ENCODE results near the gene MESD.

Gene MESD

DNA sequence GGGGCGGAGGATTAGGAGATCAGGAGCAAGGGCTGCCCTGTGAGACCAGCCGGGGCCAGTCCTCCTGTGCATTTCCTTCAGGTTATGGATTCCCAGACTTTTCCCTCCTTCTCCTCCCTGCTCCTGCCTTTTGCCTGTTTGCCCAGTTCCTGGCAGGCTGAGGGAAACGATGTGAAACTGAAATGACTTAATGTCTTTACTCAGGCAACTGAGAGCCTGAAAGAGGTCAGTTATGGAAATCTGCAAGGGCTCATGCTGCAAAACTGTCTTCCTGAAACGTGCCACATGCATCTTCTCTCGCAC lies 57.2 kb downstream of the MESD start:
- no peak for DNase-seq

DNA sequence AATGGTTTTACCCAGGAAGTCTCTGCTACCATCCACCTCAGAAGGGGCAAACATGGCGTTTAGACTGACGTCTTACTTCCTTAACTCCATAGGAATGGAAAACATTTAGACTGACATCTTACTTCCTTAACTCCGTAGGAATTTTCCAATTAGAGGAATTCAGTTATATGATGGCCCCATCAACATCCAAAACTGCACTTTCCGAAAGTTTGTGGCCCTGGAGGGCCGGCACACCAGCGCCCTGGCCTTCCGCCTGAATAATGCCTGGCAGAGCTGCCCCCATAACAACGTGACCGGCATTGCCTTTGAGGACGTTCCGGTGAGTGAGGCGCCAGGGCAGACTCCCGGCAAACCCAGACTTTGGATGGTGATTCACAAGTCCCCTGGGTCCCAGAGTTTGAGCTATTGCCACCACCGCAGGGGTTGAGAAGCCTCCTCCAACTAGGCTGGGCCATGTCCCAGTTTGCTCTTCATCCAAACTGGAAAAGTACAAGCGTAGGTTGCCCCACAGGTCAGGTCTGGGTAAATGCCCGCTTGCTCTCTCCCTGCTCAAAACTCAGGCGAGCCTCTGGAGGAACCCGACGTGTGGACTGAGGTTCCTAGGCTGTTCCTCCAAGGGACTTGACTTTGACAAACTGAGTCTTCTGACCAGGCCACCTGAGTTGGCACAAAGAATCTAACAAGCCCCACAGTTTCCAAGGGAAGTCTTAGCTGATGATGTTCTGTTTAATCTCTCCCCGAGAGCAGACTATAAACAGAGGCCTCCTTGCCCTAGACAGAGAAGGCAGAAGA lies 57.7 kb downstream of the MESD start:
- no peak for DNase-seq

DNA sequence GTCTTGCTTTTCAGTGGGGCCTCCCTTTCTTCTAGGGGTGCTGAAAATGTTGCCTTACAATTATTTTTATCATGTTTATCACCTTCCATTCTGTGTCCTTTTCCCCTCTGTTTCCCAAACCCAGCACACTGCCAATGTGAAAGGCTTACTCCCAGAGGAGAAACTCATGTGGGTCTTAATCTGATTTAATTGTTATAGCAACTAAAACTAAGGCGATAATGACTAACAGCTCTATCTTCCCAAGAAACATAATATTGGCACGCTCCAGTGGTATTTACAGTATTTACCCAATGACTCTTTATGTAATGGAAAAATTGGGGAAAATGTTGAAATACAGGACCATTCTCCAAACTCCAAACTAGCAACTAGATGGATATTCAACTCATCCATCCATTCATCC lies 58.4 kb downstream of the MESD start:
- DNase-seq: no peak

DNA sequence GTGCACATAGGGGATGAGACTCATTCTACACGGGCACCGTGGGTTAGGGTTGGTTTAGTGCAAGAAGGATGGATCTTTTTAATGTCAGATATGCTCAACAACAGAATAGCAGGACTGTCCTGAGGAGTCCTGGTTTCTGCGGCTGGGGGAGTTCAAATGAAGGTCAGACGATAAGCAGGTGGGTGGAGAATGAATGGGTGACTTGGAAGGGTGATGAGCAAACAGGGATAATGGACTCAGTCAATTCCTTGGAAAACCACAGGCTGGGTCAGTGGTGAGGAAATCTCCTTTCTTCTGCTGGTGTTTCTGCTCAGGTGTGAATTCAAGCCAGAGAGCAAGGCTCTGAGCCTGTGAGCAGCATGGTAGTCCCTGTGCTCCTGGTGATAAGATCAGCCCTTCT lies 59.9 kb downstream of the MESD start:
- no peak for DNase-seq

DNA sequence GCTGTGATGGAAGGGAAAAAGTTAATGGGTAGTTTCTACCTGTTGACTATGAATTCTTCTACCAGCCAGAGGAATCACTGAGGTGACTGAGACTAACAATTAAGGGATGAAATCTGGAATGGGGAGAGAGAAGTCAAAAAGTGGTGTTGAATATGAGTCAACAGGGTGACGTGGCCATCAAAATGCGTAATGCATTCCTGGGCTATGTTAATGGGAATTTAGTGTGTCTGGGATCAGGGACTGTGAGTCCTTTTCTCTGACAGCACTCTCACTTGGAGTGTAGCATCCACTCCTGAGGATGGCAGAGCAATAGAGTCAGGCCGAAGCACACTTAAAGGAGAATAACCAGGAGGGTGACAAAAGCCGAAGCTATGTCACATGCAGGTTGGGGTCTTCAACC lies 60.4 kb downstream of the MESD start:
- no peak for DNase-seq

DNA sequence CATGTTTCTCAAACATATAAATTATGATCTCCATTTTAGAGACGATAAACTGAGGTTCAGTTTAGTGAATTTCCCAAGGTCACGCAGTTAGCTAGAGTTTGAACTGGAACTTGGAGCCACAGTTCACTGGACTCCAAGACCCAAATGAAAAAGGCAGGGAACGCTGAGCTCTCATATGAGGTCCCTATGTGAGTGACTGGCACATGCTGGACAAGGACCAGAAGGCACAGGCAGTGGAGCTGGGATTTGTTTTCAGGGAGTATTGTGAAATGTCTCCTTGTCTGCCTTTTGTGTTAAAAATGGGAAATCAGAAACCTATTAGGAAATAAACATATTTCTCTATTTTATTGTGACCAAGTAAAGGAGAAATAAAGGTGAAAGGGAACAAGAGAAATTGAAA lies 63.5 kb downstream of the MESD start:
- no peak for DNase-seq

DNA sequence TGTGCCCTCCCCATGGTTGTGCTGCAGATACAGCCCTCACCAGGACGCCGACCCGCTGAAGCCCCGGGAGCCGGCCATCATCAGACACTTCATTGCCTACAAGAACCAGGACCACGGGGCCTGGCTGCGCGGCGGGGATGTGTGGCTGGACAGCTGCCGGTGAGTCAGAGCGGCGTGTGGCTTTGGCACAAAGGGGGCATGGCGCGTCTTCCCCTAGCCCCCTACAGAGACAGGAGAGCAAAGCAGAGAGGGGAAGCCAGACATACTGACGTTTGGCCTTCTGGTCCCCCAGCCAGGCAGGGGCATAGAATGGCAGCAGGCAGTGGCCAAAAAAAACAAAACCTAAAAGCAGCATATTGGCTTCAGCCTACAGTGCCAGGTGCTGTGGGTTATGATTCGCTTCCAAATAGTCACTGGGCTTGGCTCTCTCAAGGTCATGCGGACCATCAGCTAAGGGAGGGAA lies 64.0 kb downstream of the MESD start:
- DNase-seq: no peak

DNA sequence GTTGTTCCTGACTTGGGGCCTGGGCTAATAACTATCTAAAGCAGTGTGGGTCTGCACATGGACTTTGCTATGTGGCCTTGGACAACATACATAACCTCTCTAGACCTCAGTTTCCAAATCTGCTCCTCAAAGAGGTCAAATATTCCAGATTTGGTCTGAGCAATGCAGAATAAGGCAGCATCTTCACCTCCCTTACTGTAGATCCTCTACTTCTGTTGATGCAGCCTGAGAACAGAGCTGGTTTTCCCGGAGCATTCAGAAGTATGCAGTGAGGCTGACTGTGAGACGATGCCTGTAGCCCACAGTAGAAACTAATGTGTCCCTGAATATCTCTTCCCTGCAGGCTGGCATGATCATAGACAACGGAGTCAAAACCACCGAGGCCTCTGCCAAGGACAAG lies 65.3 kb downstream of the MESD start:
- DNase-seq: no peak

DNA sequence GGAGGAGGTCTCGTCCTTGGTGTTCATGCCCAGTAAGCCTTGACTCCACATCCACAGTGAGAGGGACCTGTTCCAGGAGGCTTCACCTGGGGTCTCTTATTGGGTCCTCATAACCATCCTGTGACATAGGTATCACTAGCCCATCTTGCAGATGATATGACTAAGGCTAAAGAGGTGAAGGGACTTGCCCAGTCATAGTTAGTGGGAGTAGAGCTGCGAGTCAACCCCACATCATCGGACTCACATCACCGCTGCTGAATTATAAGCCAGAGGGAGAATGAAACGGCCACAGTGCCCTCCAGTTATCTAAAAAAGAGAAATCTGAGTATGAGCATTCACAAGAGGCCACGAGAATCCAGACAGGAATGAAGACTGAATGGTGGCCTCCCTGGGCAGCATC lies 66.0 kb downstream of the MESD start:
- DNase-seq: no peak

DNA sequence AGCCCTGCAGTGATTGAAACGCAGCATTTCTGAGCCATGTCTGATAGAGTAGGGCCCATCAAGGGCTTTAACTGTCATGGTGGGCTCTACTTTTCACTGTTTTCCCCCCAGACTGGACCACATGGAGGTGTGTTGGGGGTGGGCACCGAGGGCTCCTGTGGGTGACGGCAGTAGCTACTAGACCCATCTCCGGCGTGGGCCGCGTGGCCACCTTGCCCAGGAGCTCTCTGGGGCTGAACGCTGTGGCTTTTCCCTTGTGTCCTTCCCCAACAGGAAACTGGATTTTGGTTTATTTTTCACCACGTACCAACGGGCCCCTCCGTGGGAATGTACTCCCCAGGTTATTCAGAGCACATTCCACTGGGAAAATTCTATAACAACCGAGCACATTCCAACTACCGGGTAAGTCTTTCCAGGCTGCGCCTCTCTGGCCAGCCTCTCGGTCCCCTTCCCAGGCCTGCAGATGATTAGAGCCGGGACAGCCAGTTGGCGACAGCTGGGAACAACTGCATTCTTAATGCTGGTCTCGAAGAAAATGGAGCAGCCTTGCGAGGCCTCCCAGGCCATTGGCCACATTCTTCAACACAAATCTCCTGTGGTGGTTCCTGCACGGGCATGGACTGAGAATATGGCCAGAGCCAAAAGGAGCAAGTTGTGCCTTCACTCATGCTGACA lies 67.7 kb downstream of the MESD start:
- DNase-seq: no peak

DNA sequence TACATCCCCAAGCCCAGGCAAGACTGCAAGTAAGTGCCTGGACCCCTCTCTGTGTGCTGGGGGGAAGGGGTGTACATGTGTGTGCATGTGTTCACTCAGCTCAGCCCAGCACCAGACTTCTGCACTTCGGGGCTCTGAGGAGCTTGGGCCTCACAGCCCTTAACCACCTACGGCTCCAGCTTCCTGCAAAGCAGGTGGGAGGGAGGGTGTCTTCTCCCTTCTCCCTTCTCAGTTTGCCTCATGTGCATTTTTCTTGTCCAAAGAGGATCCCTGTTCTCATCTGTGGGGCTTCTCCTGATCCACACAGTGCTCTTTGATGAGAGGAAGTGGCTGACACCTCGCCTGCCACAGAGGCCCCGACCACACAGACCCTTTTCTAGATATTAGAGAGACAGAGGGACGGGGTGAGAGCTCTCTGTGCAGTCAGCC lies 69.3 kb downstream of the MESD start:
- no peak for DNase-seq

DNA sequence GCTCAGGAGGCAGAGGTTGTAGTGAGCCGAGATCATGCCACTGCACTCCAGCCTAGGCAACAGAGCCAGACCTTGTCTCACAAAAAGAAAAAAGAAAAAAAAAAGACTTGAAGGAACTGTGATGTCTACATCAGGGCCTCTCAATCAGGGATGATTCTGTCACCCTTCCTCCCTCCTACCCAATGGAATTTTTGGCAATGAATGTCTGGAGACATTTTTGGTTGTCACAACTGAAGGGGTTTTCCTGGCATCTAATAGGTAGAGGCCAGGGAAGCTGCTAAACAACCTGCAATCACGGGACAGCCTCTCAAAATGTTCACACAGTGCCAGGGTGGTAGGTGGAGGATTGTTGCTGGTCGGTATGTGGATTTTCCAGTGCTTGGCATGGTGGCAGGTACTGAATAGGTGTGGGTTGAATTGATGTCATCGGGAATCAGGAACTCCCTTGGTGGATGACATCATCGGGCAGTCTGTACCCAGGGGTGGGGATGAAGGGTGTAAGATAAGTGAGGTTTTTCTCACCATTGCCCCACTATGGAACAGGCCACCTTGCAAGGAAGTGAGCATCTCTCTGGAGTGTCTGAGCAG lies 71.3 kb downstream of the MESD start:
- no peak for DNase-seq

DNA sequence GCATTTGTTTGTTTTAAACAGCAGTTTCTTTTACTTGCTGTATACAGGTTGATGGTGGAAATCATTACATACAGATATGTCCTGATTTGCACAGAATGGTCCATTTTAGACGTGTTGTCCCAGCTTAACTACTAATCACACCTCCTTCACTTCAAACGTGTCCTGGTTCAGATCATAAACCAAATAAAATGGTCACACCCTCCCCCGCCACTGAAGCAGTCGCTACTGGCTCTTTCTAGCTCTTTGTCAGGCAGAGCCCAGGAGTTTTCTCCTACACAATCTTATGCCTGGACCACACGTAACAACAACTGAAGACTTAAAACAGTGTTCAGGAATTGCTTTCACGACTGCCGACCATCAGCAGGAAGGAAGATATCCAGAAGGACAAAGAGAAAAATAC lies 73.6 kb downstream of the MESD start:
- DNase-seq: no peak

DNA sequence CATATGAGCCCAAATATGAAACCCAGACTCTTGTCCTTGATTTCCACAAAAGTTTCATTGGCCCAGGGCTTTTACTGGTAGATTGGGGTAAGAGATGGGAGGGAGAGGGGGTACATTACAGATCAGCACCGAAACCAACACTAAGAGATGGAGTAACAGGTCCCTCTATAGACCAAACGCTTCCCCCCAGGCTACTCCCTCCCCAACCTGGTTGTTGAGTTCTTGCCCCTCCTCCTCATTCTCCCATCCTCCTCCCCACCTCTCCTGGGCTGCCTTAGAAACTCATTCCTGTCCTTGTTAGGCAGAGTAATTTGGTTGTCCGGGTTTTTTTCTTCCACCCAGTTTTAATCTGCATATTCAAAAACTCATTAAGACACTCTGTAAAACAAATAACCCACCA lies 74.1 kb downstream of the MESD start:
- no peak for DNase-seq

DNA sequence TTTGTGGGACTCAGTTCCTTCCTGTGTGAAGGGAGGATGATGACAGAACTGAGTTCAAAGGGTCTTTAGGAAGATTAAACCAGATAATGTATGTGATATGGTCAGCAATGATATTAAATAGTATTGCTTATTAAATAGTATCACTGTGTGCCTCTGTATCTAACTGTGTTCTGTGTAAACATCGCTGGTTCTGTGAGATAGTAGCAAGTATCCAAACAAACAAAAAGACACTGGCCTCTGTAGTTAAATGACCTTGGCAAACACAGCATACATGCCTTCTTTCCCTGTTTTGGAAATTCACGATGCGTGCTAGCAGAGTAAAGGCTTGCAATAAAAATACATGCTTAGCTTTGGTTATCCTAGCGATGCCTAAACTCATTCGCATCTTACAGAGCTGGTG lies 76.1 kb downstream of the MESD start:
- no peak for DNase-seq

DNA sequence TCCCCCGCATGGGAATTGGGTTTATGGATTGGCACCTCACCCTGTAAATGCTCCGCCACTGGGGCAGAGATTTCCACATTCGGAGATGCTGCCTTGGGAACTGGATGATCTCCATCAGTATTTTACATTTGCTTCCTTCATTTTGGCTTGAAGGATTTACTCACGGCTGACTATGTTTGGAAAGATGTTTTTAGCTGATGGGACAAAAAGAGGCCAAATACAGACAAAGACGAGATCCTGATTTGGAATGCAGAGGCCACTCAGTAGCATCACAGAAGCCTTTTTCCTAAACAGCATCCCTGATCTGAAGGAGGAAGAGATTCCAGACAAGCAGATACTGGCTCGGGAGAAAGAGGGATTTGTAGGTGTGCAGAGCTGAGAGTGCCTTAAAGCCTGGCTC lies 76.9 kb downstream of the MESD start:
- no peak for DNase-seq

DNA sequence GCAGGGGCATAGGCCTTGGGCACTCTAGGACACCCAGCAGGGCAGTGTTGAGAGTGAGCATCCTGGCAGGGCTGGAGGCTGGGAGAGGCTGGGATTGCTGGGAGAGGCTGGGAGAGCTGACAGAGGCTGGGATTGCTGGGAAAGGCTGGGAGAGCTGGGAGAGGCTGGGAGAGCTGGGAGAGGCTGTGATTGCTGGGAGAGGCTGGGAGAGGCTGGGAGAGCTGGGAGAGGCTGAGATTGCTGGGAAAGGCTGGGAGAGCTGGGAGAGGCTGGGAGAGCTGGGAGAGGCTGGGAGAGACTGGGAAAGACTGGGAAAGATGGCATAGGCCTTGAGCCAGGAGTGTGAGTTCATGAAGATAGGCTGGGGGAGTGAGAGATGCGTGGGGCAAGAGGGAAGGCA lies 77.8 kb downstream of the MESD start:
- DNase-seq: no peak

DNA sequence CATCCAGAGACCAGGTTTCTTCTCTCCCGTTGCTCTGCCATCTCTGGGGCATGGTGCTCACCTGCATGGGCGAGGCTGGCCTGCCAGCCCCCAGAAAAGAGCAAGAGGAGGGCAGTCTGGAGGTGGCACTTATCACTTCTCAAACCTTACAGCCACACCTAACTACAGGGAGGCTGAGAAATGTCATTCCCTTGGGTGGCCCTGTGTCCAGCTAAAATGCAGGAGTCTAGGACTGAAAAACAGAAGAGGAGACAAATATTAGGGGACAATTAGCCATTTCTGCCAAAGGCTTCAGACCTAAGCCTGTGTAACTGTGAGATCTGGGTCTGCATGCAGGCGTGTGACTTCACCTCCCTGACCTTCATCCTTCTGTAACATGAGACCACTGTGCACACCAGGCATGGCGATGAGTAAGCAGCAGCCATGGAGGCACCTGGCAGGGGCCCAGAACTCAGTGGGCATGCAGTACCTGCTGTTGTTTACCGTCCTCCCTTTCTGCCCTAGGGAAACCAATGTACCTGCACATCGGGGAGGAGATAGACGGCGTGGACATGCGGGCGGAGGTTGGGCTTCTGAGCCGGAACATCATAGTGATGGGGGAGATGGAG lies 83.4 kb downstream of the MESD start:
- DNase-seq: no peak

DNA sequence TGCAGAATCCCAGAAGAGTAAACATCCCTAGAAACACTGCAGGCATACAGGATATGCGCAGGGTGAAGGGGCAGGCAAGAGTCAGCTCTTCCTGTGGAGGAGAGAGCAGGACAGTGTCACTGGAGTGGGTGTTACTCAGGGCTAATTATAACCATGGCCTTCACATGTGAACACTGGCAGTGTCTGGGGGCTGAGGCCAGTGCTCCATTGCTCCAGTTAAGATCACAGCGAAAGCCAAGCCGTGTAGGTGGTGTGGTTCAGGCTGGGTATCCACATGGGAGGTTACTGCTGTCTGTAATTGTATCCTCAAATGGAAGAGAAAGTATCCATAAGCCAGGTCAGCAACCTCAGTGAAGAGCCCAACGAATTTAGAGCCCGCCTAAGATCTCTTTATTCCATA lies 84.6 kb downstream of the MESD start:
- no peak for DNase-seq

DNA sequence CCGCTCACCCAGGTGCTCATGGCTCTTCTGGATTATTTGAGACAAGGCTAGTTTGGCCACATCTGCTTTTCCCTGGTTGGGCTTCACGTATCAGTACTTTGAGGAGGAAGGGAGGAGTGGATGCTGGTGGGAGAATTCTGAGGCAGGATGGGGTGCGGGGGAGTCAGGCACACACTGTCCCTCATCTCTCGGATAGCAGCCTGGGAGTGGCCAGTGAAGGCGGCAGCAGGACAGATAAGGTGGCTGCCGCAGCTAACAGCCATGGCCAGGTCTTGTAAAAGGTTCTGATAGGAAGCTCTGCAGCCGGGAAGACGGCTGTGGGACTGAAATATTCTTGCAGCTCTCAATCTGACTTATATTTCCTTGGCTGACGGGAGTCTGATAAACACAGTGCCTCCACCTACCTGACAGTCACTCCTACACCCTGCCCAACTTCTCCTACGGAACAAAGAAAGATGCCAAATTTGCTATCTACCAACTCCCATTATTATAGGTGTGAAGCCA lies 87.3 kb downstream of the MESD start:
- DNase-seq: no peak

DNA sequence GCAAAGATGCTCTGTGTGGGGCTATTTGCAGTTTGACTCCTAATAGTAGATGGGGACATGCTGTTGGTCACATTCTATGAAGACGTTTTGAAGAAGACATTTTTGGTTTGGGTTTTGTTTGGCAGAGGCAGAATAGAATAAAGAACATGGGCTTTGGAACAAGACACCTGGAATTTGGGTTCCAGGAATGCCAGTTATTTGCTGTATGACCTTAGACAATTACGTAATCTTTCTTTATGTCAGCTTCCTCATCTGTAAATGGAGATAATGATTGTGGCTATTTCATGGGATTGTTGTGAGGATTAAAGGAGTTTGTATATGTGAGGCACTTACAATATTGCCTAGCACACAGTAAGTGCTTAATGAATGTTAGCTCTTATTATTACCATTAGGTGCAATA lies 91.6 kb downstream of the MESD start:
- no peak for DNase-seq
